Pancreas (tissue), 10 donors: Measurements from ENCODE around the gene PRAC2. TPM values are rescaled to one million over a fixed set of nuclear protein-coding genes. Genes with fewer than 3 reads are reported as not detected.

ENCODE experiments used
- ATAC-seq, 4 donors: fragments of 200-7000 bp; cut with Tn5 transposase; one replicate each; pipeline versions ENCODE4 v1.8.0 to v1.9.1; 2020; ENCODE audit warnings: mild to moderate bottlenecking in 4 of 4, moderate library complexity in 4 of 4
- DNase-seq, 6 donors: peaks; one replicate each; pipeline ENCODE4 v3.0.0-alpha.2; 2020
- FAIRE-seq: peaks from 2 replicates; lab custom pipeline; 2012; peaks lifted over from hg19 to GRCh38; lab: Jason Lieb, UNC
- H3K27ac ChIP-seq, 4 donors: fragments of 200-600 bp; sonication (generic); 1 replicate in 3 of 4; 2 replicates in 1 of 4; pipeline versions ENCODE4 v1.5.0 to v1.8.0; 2020
- H3K27me3 ChIP-seq, 4 donors: fragments of 200-600 bp; one replicate each; pipeline ENCODE4 v1.8.0; 2021
- H3K36me3 ChIP-seq, 3 donors: fragments of 200-600 bp; sonication (generic) in 1 of 3; one replicate each; pipeline versions ENCODE4 v1.5.0 to v1.8.0; 2020 to 2021
- H3K4me1 ChIP-seq, 3 donors: fragments of 200-600 bp; one replicate each; pipeline ENCODE4 v1.8.0; 2021
- H3K4me3 ChIP-seq, 4 donors: fragments of 200-600 bp; sonication (generic) in 2 of 4; one replicate each; pipeline versions ENCODE4 v1.5.0 to v1.8.0; 2020 to 2021
- H3K9me3 ChIP-seq, 4 donors: fragments of 200-600 bp; one replicate each; pipeline ENCODE4 v1.8.0; 2021
- WGBS, 2 donors: extraction: QIAGEN DNeasy Blood & Tissue Kit; methylation state at CpG; one replicate each; pipeline ENCODE4 v1.1.7; 2013; 5-methylcytosine and 5-hydroxymethylcytosine counted together
- intact Hi-C, 3 donors: fragments of 100-400 bp; cut with DNase I; formaldehyde crosslinking; loops; one replicate each; pipeline versions ENCODE4 v1.11.1 to v1.14.2; 2022
- polyA plus RNA-seq, 2 donors: library from polyadenylated mRNA; stranded (reverse); fragments of 200-250 nt; gene quantifications; one replicate each; pipeline ENCODE4 v1.2.3, GENCODE V29; 2013
- total RNA-seq, 6 donors: library from RNA; stranded (reverse); fragmentation: NEBNext Ultra II Directional in 4 of 6; extraction: Animal tissue kit (Norgen Biotek cat#: 25700) in 4 of 6; gene quantifications; one replicate each; pipeline versions ENCODE4 v1.2.1 to v1.2.4, GENCODE V29; 2021 to 2023
- TF ChIP-seq, protein P1 (sequence below), 4 donors: fragments of 200-600 bp; sonication (generic) in 3 of 4; IDR thresholded peaks; one replicate each; pipeline versions ENCODE4 v1.5.0 to v1.8.0; 2021; ENCODE audit warnings: antibody characterized with exemption in 4 of 4
- donor health status: healthy with polysubstance abuse.
- donor health status: DM: no; HTN: no; CAD: no; lungs with moderate emphysema.
- donor health status: DM: no; HTN: no; CAD: no.
- donor health status: control.
- donor health status: control.
- donor health status: Bipolar disorder and iron deficiency.
- donor health status: DM: yes; HTN: yes; CAD: no.
- donor health status: DM: no; HTN: no; CAD: no.
- donor health status: DM: no; HTN: no; CAD: no.
- donor health status: DM: yes; HTN: yes; CAD: no.

PRAC2 gene
- total and polyA plus RNA-seq, 8 donors, result not detected

DNA sequence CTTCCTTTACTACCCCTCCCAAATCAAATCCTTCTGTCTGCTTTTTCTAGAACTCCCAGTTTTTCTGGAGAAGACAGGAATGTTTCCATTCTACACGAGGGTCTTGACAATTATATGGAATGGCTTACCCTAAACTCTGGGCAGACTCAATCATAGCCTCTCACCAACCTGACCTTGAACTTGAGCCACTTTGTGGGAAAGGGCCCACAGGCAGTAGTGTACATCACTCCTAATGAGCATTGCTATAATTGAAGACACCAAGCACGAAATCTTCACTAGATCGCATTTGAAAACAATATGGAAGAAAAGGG, 7.2 kb downstream of the PRAC2 start:
- WGBS, 2 donors, result 25 to 31% methylated on average over 3 of the region's 3 CpGs
- no peak for DNase-seq
- H3K4me3 ChIP-seq, result no peak overlapping the region
- H3K27me3 ChIP-seq, result peaks cover 0 to 80% (median 23%) of the 10 kb centered on the region in 4 donors
- no peaks in the 10 kb centered on the region for H3K36me3 ChIP-seq
- intact Hi-C loops, result no loop called here
- TF ChIP-seq, protein P1, sequence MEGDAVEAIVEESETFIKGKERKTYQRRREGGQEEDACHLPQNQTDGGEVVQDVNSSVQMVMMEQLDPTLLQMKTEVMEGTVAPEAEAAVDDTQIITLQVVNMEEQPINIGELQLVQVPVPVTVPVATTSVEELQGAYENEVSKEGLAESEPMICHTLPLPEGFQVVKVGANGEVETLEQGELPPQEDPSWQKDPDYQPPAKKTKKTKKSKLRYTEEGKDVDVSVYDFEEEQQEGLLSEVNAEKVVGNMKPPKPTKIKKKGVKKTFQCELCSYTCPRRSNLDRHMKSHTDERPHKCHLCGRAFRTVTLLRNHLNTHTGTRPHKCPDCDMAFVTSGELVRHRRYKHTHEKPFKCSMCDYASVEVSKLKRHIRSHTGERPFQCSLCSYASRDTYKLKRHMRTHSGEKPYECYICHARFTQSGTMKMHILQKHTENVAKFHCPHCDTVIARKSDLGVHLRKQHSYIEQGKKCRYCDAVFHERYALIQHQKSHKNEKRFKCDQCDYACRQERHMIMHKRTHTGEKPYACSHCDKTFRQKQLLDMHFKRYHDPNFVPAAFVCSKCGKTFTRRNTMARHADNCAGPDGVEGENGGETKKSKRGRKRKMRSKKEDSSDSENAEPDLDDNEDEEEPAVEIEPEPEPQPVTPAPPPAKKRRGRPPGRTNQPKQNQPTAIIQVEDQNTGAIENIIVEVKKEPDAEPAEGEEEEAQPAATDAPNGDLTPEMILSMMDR (IDR thresholded peaks at IDR 0.05), result no peak
- FAIRE-seq, result no peak
- no peak for ATAC-seq
- no peaks in the 10 kb centered on the region for H3K4me1 ChIP-seq
- H3K9me3 ChIP-seq, result no peaks in the 10 kb centered on the region
- H3K27ac ChIP-seq, result no peak overlapping the region

DNA sequence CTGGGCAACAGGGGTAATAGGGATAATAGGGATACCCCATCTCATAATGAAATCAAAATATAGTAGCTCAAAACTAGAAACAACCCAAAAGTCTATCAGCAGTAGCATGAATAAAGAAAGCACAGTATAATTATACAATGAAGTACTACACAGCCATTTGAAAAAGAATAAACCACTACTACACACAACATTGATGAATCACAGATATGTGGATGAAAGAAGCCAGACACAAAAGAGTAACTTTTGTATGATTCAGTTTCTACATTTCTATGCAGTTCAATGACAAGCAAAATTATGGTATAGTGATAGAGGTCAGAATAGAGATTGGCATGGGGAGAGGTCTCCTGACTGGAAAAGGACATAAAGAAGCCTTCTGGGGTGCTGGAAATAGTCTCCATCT, 8.4 kb downstream of the PRAC2 start:
- Histone ChIP-seq H3K4me1 (no peaks in the 10 kb centered on the region), H3K4me3 (no peak overlapping the region), H3K27me3 (peaks cover 0 to 69% (median 21%) of the 10 kb centered on the region in 4 donors), H3K36me3 (no peaks in the 10 kb centered on the region), H3K27ac (no peak overlapping the region), H3K9me3 (no peaks in the 10 kb centered on the region)
- TF ChIP-seq, protein P1 (IDR thresholded peaks at IDR 0.05), result no peak
- intact Hi-C loops, result no loop called here
- FAIRE-seq (no peak), ATAC-seq (no peak), DNase-seq (no peak)

DNA sequence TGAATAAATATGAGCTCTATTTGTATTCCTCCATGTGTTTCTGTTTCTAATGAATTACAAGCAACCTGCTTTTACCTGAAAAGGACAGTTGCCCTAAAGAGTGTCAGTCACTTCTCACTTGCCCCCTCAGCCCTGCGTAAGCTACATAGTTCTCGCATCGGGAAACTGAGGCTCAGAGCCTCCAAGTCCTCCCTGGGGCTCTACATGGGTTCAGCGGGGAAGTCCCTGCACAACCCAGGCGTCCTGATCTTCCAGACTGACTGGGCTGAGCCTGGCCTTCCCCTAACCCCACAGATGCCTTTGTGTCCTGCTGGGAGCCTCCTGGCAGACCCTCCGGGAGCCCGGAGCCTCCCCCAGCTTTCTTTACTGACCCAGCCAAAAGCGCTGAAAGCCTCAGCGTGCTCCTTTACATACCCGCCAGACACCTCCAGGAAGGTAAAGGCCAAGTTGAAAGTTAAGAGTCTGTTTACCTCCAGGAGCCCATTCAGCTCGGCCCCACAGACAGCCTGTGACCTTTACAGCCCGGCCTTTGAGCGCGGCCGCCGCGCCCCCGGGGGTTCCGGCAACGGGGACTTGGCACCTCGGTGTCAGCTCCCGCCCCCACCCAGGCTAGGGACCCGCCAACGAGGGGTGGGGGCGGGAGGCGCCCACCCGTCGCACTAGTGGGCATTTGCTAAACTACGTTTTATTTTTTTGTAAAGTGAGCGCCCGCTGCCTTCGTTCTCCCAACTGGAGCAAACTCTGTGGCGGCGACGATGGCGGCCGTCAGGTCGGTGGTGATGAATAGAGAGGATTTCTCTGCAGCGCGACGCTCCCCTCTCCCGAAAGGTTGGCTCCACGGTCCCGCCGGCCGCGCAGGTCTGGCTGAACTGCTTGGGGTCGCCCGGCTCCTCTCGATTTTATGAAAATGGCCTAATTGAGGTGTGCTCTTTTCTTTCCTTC, 10.0 kb downstream of the PRAC2 start:
- Histone ChIP-seq H3K4me3 (no peak overlapping the region), H3K27ac (no peak overlapping the region), H3K27me3 (peaks cover 0 to 57% (median 16%) of the 10 kb centered on the region in 4 donors), H3K36me3 (no peaks in the 10 kb centered on the region), H3K4me1 (no peaks in the 10 kb centered on the region), H3K9me3 (no peaks in the 10 kb centered on the region)
- no peak for DNase-seq
- FAIRE-seq, result no peak
- intact Hi-C loops, result no loop called here
- TF ChIP-seq, protein P1 (IDR thresholded peaks at IDR 0.05), result no peak
- ATAC-seq, result no peak
- WGBS, 2 donors, result 6 to 7% methylated on average over 50 of the region's 50 CpGs

DNA sequence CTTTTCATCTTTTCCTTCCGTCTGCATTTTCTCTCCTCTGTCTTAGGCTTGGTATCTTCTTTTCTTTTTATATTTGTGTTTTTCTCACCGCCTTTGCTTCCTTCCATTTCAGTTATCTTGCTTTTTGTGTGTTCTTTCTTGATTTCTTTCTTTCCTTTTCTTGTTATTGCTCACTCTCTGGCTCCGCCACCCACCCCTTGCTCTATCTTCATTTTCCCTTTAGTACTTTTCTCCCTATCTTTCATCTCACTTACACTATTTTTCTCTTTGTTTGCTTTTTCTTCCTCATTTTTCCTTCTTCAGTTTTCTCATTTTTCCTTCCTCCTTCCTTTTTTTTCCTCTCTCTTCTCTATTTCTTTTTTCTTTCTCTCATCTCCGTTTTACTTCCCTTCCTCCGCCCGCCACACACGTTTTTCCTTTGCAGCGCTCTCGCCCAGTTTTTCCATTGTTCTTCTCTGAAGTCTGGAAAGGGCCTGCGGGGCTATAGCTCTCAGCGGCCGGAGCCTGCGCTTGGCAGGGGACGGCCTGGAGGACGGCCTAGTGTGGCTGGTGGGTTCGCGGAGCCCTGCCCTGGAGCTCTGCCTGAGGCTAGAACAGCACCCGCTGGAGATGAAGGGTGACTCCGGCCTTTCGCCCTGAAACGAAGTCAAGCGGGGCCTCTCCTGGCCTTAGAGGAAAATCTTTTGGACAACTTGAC, 10.8 kb downstream of the PRAC2 start:
- TF ChIP-seq, protein P1 (IDR thresholded peaks at IDR 0.05), result no peak
- intact Hi-C loops, result no loop called here
- Histone ChIP-seq H3K27me3 (peaks cover 4 to 57% (median 14%) of the 10 kb centered on the region in 4 donors), H3K9me3 (no peaks in the 10 kb centered on the region), H3K4me3 (no peak overlapping the region), H3K27ac (no peak overlapping the region), H3K4me1 (no peaks in the 10 kb centered on the region), H3K36me3 (no peaks in the 10 kb centered on the region)
- ATAC-seq (no peak), DNase-seq (no peak), FAIRE-seq (no peak)
- 13 to 14% methylated on average over 22 of the region's 22 CpGs for WGBS, 2 donors
